RWPE2 (cell line): ENCODE results near the gene LRFN5.
A peak's percentile ranks its signal among the peaks of the same experiment; 100 is the strongest.

Experiments
- ATAC-seq: fragments of 200-7000 bp; cut with Tn5 transposase; 3 replicates; pipeline ENCODE4 v1.9.1; 2021; ENCODE audit warnings: low read depth
- DNase-seq: peaks from one replicate; pipeline ENCODE4 v3.0.0-alpha.2; 2020; ENCODE audit warnings: low spot score
- H3K27ac ChIP-seq: fragments of 450-650 bp; 2 replicates; pipeline ENCODE4 v1.5.1; 2017; ENCODE audit warnings: mild to moderate bottlenecking; ENCODE audit not compliant: poor library complexity, severe bottlenecking
- H3K27me3 ChIP-seq: fragments of 250-450 bp; sonication (Bioruptor Pico); 2 replicates; pipeline ENCODE4 v1.5.1; 2021; ENCODE audit warnings: mild to moderate bottlenecking, moderate library complexity; ENCODE audit not compliant: insufficient read depth, poor library complexity, severe bottlenecking
- H3K36me3 ChIP-seq: fragments of 250-450 bp; sonication (Bioruptor Pico); 2 replicates; pipeline ENCODE4 v1.5.1; 2020; ENCODE audit warnings: low read depth, mild to moderate bottlenecking, moderate library complexity
- H3K4me1 ChIP-seq: fragments of 250-450 bp; sonication (Bioruptor Pico); 2 replicates; pipeline ENCODE4 v1.5.1; 2021; ENCODE audit warnings: mild to moderate bottlenecking, moderate library complexity; ENCODE audit not compliant: insufficient read depth, poor library complexity, severe bottlenecking
- H3K4me3 ChIP-seq: fragments of 250-450 bp; sonication (Bioruptor Pico); 2 replicates; pipeline ENCODE4 v1.5.1; 2021; ENCODE audit warnings: mild to moderate bottlenecking, moderate library complexity; ENCODE audit not compliant: severe bottlenecking
- H3K9me3 ChIP-seq: fragments of 250-450 bp; sonication (Bioruptor Pico); 2 replicates; pipeline ENCODE4 v1.5.1; 2021; ENCODE audit warnings: mild to moderate bottlenecking, moderate library complexity; ENCODE audit not compliant: severe bottlenecking
- TF ChIP-seq, protein P1 (sequence below): fragments of 450-650 bp; IDR thresholded peaks from one replicate; pipeline ENCODE4 v1.5.1; 2017; ENCODE audit warnings: mild to moderate bottlenecking, moderate library complexity; ENCODE audit not compliant: poor library complexity, severe bottlenecking

Gene LRFN5

GRCh38 chr14:41636492-41637392 is 30.1 kb downstream of the LRFN5 start:
- Histone ChIP-seq H3K27ac (no peak overlapping the region), H3K4me3 (no peak overlapping the region), H3K36me3 (no peaks in the 10 kb centered on the region), H3K27me3 (peaks cover 9% of the 10 kb centered on the region), H3K9me3 (no peaks in the 10 kb centered on the region), H3K4me1 (no peaks in the 10 kb centered on the region)
- TF ChIP-seq, protein P1, sequence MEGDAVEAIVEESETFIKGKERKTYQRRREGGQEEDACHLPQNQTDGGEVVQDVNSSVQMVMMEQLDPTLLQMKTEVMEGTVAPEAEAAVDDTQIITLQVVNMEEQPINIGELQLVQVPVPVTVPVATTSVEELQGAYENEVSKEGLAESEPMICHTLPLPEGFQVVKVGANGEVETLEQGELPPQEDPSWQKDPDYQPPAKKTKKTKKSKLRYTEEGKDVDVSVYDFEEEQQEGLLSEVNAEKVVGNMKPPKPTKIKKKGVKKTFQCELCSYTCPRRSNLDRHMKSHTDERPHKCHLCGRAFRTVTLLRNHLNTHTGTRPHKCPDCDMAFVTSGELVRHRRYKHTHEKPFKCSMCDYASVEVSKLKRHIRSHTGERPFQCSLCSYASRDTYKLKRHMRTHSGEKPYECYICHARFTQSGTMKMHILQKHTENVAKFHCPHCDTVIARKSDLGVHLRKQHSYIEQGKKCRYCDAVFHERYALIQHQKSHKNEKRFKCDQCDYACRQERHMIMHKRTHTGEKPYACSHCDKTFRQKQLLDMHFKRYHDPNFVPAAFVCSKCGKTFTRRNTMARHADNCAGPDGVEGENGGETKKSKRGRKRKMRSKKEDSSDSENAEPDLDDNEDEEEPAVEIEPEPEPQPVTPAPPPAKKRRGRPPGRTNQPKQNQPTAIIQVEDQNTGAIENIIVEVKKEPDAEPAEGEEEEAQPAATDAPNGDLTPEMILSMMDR: no peak
- DNase-seq (no peak), ATAC-seq (peak; percentile 61; the same call in 2 of the 3 replicates)

DNA sequence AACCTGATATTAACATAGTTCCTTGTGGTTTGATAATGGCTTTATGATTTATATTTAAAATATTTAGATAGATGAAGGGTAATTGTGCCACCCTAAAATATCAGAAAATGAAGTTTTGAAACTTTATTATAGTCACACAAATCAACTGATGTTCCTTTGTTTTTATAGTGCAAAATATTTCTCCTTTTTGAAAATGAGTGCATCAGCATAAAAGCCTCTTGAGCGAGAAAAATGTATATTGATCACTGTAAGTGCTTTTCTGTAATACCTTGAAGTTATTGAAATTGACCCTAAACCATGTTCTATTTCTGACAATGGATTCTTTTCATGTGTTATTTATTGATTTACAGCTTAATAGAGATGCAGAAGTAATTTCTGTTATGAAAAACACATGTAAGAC is 35.0 kb downstream of the LRFN5 start:
- peaks cover 10% of the 10 kb centered on the region for H3K27me3 ChIP-seq
- ATAC-seq: no peak
- TF ChIP-seq, protein P1: no peak

DNA sequence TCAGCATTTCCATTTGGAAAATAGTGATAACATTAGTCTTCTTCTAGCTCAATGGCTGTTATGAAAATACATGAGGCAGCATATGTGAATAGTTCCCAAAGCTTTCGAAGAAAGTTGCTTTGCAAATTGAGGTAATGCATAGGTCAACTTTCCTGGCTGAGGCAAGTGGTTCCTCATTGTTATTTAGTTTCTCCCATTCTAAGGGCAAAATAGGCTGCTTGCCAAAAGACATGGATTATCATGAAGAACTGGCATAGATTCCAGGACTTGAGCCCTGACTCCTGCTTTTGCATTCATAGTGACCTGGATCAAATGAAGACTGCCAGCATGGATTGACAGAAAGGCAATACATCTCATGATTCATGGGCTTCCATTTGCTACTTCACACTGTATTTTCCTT is 35.7 kb downstream of the LRFN5 start:
- no peak overlapping the region for H3K27ac ChIP-seq
- peaks cover 10% of the 10 kb centered on the region for H3K27me3 ChIP-seq
- H3K4me3 ChIP-seq: no peak overlapping the region
- no peaks in the 10 kb centered on the region for H3K4me1 ChIP-seq
- TF ChIP-seq, protein P1: no peak
- no peaks in the 10 kb centered on the region for H3K9me3 ChIP-seq
- H3K36me3 ChIP-seq: no peaks in the 10 kb centered on the region
- ATAC-seq: no peak
- no peak for DNase-seq

More for the DNA sequence above, 35.0 kb downstream of the LRFN5 start:
- H3K9me3 ChIP-seq: no peaks in the 10 kb centered on the region
- no peak overlapping the region for H3K27ac ChIP-seq
- no peaks in the 10 kb centered on the region for H3K36me3 ChIP-seq
- no peak for DNase-seq
- H3K4me3 ChIP-seq: no peak overlapping the region
- H3K4me1 ChIP-seq: no peaks in the 10 kb centered on the region

DNA sequence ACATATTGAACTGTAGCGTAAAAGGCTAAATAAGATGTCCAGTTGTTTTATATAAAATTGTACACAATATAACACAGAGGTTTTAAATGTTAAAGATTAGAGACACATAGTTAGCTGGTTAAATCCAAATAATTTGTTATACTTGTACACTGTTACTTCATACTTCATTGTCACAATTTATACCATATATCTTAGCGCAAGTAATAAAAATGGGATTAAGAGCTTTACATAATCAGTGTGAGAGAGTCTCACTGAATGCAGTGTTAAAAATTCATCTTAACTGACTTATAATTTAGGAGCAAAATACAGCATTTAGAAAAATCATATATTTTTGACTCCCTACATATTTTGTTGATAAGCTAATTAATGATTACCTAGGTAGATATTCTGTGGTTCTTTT is 36.1 kb downstream of the LRFN5 start:
- Histone ChIP-seq H3K4me1 (no peaks in the 10 kb centered on the region), H3K9me3 (no peaks in the 10 kb centered on the region), H3K27ac (no peak overlapping the region), H3K27me3 (peaks cover 10% of the 10 kb centered on the region), H3K4me3 (no peak overlapping the region), H3K36me3 (no peaks in the 10 kb centered on the region)
- TF ChIP-seq, protein P1: no peak
- DNase-seq: no peak
- ATAC-seq: no peak

GRCh38 chr14:41644606-41645005 is 37.9 kb downstream of the LRFN5 start:
- TF ChIP-seq, protein P1: no peak
- Histone ChIP-seq H3K9me3 (no peaks in the 10 kb centered on the region), H3K27ac (no peak overlapping the region), H3K36me3 (no peaks in the 10 kb centered on the region), H3K27me3 (peaks cover 10% of the 10 kb centered on the region), H3K4me1 (no peaks in the 10 kb centered on the region), H3K4me3 (no peak overlapping the region)
- no peak for ATAC-seq
- no peak for DNase-seq
